Epithelial cell of esophagus (primary cell): ENCODE data around the gene COPZ2.
A peak's percentile ranks its signal among the peaks of the same experiment; 100 is the strongest.
"Not testable (repeated sequence)": the region's sequence is repeated elsewhere in the genome, so short reads cannot be mapped to it uniquely, and the experiment has no call there.

ENCODE experiments used
- DNase-seq: peaks from one replicate; pipeline ENCODE4 v3.0.0; 2010; ENCODE audit warnings: low read depth
- H3K4me3 ChIP-seq: 2 replicates; pipeline ENCODE4 v1.5.1; 2011; ENCODE audit warnings: mild to moderate bottlenecking, low read length, control low read depth
- TF ChIP-seq, protein P1 (sequence below): IDR thresholded peaks from 2 replicates; pipeline ENCODE4 v1.5.1; 2011; ENCODE audit warnings: low read depth, mild to moderate bottlenecking, low read length, control low read depth, inconsistent platforms; ENCODE audit not compliant: insufficient read depth; ENCODE audit errors: missing control alignments

Gene COPZ2

GRCh38 chr17:48003417-48004151 lies 34.0 kb downstream of the COPZ2 start:
- H3K4me3 ChIP-seq, result no peak overlapping the region

DNA sequence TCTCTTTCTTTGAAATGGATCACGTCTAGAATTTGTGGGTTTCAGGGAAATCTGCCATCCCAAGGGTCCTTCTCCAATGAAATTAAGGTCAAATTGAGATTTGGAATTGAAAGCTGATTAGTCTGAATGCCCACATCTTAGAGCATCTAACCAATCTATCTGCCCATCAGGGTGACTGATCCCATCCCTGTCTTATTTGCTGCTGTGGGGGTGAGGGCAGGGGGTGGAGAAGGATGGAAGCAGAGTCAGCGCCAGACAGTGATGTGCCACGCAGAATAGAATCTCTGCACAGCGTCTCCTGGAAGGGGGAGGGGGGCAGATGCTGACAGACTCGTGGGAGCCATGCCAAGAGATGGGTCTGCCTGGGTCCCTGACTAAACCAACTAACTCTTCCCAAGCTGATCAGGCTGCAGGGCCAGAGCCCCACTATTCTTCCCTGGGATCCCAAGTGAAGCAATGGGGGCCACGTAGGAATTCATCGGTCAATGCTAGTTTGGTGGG lies 34.6 kb downstream of the COPZ2 start:
- TF ChIP-seq, protein P1, sequence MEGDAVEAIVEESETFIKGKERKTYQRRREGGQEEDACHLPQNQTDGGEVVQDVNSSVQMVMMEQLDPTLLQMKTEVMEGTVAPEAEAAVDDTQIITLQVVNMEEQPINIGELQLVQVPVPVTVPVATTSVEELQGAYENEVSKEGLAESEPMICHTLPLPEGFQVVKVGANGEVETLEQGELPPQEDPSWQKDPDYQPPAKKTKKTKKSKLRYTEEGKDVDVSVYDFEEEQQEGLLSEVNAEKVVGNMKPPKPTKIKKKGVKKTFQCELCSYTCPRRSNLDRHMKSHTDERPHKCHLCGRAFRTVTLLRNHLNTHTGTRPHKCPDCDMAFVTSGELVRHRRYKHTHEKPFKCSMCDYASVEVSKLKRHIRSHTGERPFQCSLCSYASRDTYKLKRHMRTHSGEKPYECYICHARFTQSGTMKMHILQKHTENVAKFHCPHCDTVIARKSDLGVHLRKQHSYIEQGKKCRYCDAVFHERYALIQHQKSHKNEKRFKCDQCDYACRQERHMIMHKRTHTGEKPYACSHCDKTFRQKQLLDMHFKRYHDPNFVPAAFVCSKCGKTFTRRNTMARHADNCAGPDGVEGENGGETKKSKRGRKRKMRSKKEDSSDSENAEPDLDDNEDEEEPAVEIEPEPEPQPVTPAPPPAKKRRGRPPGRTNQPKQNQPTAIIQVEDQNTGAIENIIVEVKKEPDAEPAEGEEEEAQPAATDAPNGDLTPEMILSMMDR, result no peak
- no peak overlapping the region for H3K4me3 ChIP-seq
- DNase-seq, result no peak

More at GRCh38 chr17:48003417-48004151, 34.0 kb downstream of the COPZ2 start:
- no peak for DNase-seq
- TF ChIP-seq, protein P1, result no peak

DNA sequence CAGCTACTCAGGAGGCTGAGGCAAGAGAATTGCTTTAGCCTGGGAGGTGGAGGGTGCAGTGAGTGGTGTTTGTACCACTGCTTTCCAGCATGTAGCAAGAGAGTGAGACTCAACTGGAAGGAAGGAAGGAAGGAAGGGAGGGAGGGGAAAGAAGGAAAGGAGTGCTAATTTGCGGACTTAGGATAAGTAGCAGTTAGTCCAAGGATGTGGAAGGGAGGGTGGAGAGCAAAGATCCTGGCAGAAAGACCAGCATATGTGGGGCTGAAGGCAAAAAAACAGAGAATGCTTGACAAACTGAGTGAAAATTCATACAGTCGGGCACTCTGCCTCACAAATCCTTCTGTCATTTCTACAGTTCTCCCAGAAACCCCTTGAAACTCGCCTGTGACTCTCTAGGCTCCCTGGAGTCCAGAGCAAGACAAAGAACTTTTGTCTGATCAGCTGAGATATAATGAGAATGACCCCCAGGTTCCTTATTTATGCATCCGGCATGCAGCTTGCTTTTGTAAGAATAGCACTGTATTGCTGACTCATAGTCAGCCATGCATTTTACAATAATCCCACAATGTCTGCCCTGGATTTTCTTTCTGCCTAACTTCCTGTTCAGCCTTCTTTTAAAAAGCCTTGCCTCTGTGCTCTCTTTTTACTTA lies 35.2 kb downstream of the COPZ2 start:
- peak; percentile 70 for DNase-seq
- H3K4me3 ChIP-seq, result no peak overlapping the region

GRCh38 chr17:48001657-48002056 lies 35.9 kb downstream of the COPZ2 start:
- not testable (repeated sequence) for H3K4me3 ChIP-seq, DNase-seq

More for the DNA sequence above, 35.2 kb downstream of the COPZ2 start:
- TF ChIP-seq, protein P1, result no peak

- TF ChIP-seq, protein P1, result no peak
- H3K4me3 ChIP-seq, result no peak overlapping the region
- no peak for DNase-seq
These were observed 36.4 kb downstream of the COPZ2 start for GRCh38 chr17:48001197-48001596.

- H3K4me3 ChIP-seq, result no peak overlapping the region
- peak; percentile 73 for DNase-seq
- TF ChIP-seq, protein P1, result no peak
These were observed 38.0 kb downstream of the COPZ2 start for GRCh38 chr17:47999582-47999981.

- DNase-seq, result no peak
- TF ChIP-seq, protein P1, result no peak
- H3K4me3 ChIP-seq, result no peak overlapping the region
These were observed 39.6 kb downstream of the COPZ2 start for GRCh38 chr17:47998044-47998443.
